WERI-Rb-1 (cell line): Measurements from ENCODE around the gene NRG3.

Source experiments
- DNase-seq: peaks from one replicate; pipeline ENCODE4 v3.0.0-alpha.2; 2020
- H3K27ac ChIP-seq: fragments of 250-450 bp; sonication (Bioruptor Pico); 2 replicates; pipeline ENCODE4 v1.5.1; 2020; ENCODE audit warnings: mild to moderate bottlenecking, moderate library complexity
- H3K27me3 ChIP-seq: fragments of 250-450 bp; sonication (Bioruptor Pico); 2 replicates; pipeline ENCODE4 v1.5.1; 2021; ENCODE audit warnings: mild to moderate bottlenecking, low read depth, moderate library complexity; ENCODE audit not compliant: insufficient read depth, severe bottlenecking
- H3K36me3 ChIP-seq: fragments of 250-450 bp; sonication (Bioruptor Pico); 2 replicates; pipeline ENCODE4 v1.5.1; 2020; ENCODE audit warnings: mild to moderate bottlenecking, moderate library complexity
- H3K4me3 ChIP-seq: 2 replicates; pipeline ENCODE4 v1.5.1; 2011; ENCODE audit warnings: low read depth, mild to moderate bottlenecking, control low read depth, low read length
- H3K9me3 ChIP-seq: fragments of 250-450 bp; sonication (Bioruptor Pico); 2 replicates; pipeline ENCODE4 v1.5.1; 2021; ENCODE audit warnings: mild to moderate bottlenecking, moderate library complexity; ENCODE audit not compliant: severe bottlenecking
- CTCF ChIP-seq: IDR thresholded peaks from 2 replicates; pipeline ENCODE4 v1.5.1; 2011; ENCODE audit warnings: low read depth, mild to moderate bottlenecking, control low read depth, inconsistent platforms, low read length

NRG3 gene

GRCh38 chr10:82625512-82626189 lies 750.7 kb downstream of the NRG3 start:
- TF ChIP-seq CTCF, result no peak
- DNase-seq, result peak; percentile 20
- H3K4me3 ChIP-seq, result no peak overlapping the region

GRCh38 chr10:82628373-82628772 lies 753.4 kb downstream of the NRG3 start:
- Histone ChIP-seq H3K27me3 (no peaks in the 10 kb centered on the region), H3K4me3 (no peak overlapping the region), H3K9me3 (no peaks in the 10 kb centered on the region), H3K36me3 (no peaks in the 10 kb centered on the region), H3K27ac (no peak overlapping the region)
- no peak for TF ChIP-seq CTCF
- DNase-seq, result no peak

More at GRCh38 chr10:82625512-82626189, 750.7 kb downstream of the NRG3 start:
- Histone ChIP-seq H3K9me3 (no peaks in the 10 kb centered on the region), H3K27ac (peak overlapping the region; percentile 52), H3K27me3 (no peaks in the 10 kb centered on the region), H3K36me3 (no peaks in the 10 kb centered on the region)

- Histone ChIP-seq H3K36me3 (no peaks in the 10 kb centered on the region), H3K27ac (no peak overlapping the region), H3K9me3 (no peaks in the 10 kb centered on the region), H3K4me3 (no peak overlapping the region), H3K27me3 (no peaks in the 10 kb centered on the region)
- no peak for TF ChIP-seq CTCF
- DNase-seq, result no peak
Measured at GRCh38 chr10:82643076-82643475, 768.1 kb downstream of the NRG3 start.

- no peaks in the 10 kb centered on the region for H3K9me3 ChIP-seq
- no peak for DNase-seq
- no peaks in the 10 kb centered on the region for H3K36me3 ChIP-seq
- H3K27me3 ChIP-seq, result no peaks in the 10 kb centered on the region
- no peak overlapping the region for H3K27ac ChIP-seq
- no peak overlapping the region for H3K4me3 ChIP-seq
- TF ChIP-seq CTCF, result no peak
Measured at GRCh38 chr10:82643601-82644000, 768.6 kb downstream of the NRG3 start.

GRCh38 chr10:82645221-82645620 lies 770.2 kb downstream of the NRG3 start:
- Histone ChIP-seq H3K4me3 (no peak overlapping the region), H3K36me3 (no peaks in the 10 kb centered on the region), H3K27ac (no peak overlapping the region), H3K9me3 (no peaks in the 10 kb centered on the region), H3K27me3 (no peaks in the 10 kb centered on the region)
- no peak for TF ChIP-seq CTCF
- no peak for DNase-seq
